Adrenal gland (tissue), 5 donors: Measurements from ENCODE around the gene TNFAIP3.

Experiments used
- CTCF ChIP-seq, 6 experiments: fragments of 450-650 bp in 4 of 6; fragments of 200-600 bp in 2 of 6; sonication (generic) in 1 of 6; IDR thresholded peaks; 1 replicate in 5 of 6; 2 replicates in 1 of 6; pipeline versions ENCODE4 v1.5.1 to v1.8.0; 2016 to 2021; ENCODE audit warnings: antibody characterized with exemption in 6 of 6, mild to moderate bottlenecking in 2 of 6, moderate library complexity in 1 of 6
- POLR2A ChIP-seq, 2 donors: fragments of 450-650 bp; IDR thresholded peaks; one replicate each; pipeline ENCODE4 v1.6.1; 2017; ENCODE audit warnings: antibody characterized with exemption in 2 of 2, mild to moderate bottlenecking in 2 of 2, moderate library complexity in 1 of 2
- donor health status: DM: no; HTN: no; CAD: no.

GRCh38 chr6:137879885-137880745 lies 13.1 kb downstream of the TNFAIP3 start:
- TF ChIP-seq CTCF (IDR thresholded peaks at IDR 0.05) (no peak), POLR2A (IDR thresholded peaks at IDR 0.05) (no peak)
